SU-DHL-6 (cell line): ENCODE results near the gene SREBF1.

Experiments used
- H2AFZ ChIP-seq: fragments of 200-600 bp; sonication (generic); 2 replicates; pipeline ENCODE4 v1.6.1; 2014; ENCODE audit warnings: low read depth, mild to moderate bottlenecking, moderate library complexity, mixed read lengths, antibody characterized with exemption, low read length; ENCODE audit not compliant: severe bottlenecking
- H3F3A ChIP-seq: fragments of 200-600 bp; shearing (Covaris generic); 2 replicates; pipeline ENCODE4 v1.6.0; 2016; ENCODE audit warnings: antibody characterized with exemption, mild to moderate bottlenecking; ENCODE audit not compliant: insufficient read depth
- H3K27ac ChIP-seq: fragments of 200-600 bp; sonication (generic); 2 replicates; pipeline ENCODE4 v1.5.1; 2016; ENCODE audit warnings: low read depth, mild to moderate bottlenecking, low read length, moderate library complexity, mixed read lengths
- H3K27me3 ChIP-seq: fragments of 200-600 bp; sonication (generic), shearing (Covaris generic); 2 replicates; pipeline ENCODE4 v1.6.0; 2014; ENCODE audit warnings: mild to moderate bottlenecking, low read length
- H3K36me3 ChIP-seq: fragments of 200-600 bp; sonication (generic); 2 replicates; pipeline ENCODE4 v1.6.1; 2014; ENCODE audit warnings: mild to moderate bottlenecking, low read length, mixed read lengths
- H3K4me2 ChIP-seq: fragments of 300-600, 200-600 bp; shearing (Covaris generic), sonication (generic); 2 replicates; pipeline ENCODE4 v1.6.0; 2014; ENCODE audit warnings: low read length, low read depth, mild to moderate bottlenecking; ENCODE audit not compliant: poor library complexity, severe bottlenecking
- H3K4me3 ChIP-seq: fragments of 200-600 bp; sonication (generic); 2 replicates; pipeline ENCODE4 v1.5.1; 2014; ENCODE audit warnings: antibody characterized with exemption, low read length, mild to moderate bottlenecking, mixed read lengths; ENCODE audit not compliant: insufficient read depth, poor library complexity, severe bottlenecking
- H3K79me2 ChIP-seq: fragments of 200-600 bp; sonication (generic); 2 replicates; pipeline ENCODE4 v1.6.1; 2014; ENCODE audit warnings: mild to moderate bottlenecking, low read length, moderate library complexity; ENCODE audit not compliant: insufficient read depth
- H3K9ac ChIP-seq: fragments of 200-600 bp; sonication (generic); 2 replicates; pipeline ENCODE4 v1.7.0; 2014; ENCODE audit warnings: mild to moderate bottlenecking, low read length
- H3K9me2 ChIP-seq: fragments of 200-600 bp; sonication (generic); replicated peaks from 2 replicates; pipeline ENCODE4 v1.6.1; 2014; ENCODE audit warnings: low read length; ENCODE audit not compliant: insufficient read depth
- H3K9me3 ChIP-seq: fragments of 200-600 bp; sonication (generic); 2 replicates; pipeline ENCODE4 v1.6.1; 2014; ENCODE audit warnings: low read length, mixed read lengths; ENCODE audit not compliant: insufficient read depth
- H4K20me1 ChIP-seq: fragments of 200-600 bp; sonication (generic); 2 replicates; pipeline ENCODE4 v1.6.1; 2014; ENCODE audit warnings: low read depth, mild to moderate bottlenecking, antibody characterized with exemption, low read length, moderate library complexity, mixed read lengths
- EZH2phosphoT487 ChIP-seq: fragments of 200-600 bp; sonication (generic), shearing (Covaris generic); conservative IDR thresholded peaks from 2 replicates; pipeline ENCODE4 v1.6.1; 2018; ENCODE audit warnings: mild to moderate bottlenecking, antibody characterized with exemption, low read length, moderate library complexity, mixed read lengths
- TF ChIP-seq, protein P1 (sequence below): fragments of 200-600 bp; sonication (generic); IDR thresholded peaks from one replicate; pipeline ENCODE4 v1.5.1; 2017; ENCODE audit warnings: antibody characterized with exemption, mild to moderate bottlenecking, low read length, moderate library complexity; ENCODE audit not compliant: insufficient read depth, poor library complexity, severe bottlenecking

The SREBF1 gene

DNA sequence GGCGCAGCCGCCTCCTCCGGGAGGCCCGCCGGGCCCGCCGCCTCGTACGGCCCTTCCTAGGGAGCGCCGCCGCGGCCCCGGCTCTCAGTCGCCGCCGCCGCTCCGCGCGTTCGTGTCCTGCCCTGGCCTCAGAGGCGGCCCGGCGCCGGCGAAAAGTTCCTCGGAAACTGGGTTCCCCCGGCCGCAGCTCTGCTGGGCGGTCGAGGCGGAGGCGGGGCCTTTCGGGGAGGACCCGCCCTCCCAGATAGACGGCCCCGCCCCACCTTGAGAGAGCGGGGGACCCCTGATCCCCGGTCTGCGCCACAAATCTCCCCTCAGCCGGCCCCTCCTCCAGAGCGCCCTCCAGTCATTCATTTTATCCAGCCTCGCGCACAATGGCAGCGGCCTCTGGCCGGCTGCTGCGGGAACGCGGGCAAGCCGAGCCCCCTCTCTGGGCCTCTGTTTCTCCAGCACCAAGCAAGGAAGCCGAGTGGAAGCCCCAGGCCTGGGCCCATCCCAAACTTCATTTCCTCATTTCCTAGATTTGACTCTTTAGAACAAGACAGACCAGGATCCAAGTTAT lies at the start of gene SREBF1:
SREBF1 (minus strand) TSS at position 169 of the 562 bp plus-strand sequence. CDS start 169 bp downstream, outside the sequence.
- Histone ChIP-seq H3K9ac (peak within 1 kb of the TSS; percentile 89), H4K20me1 (no peaks in the 10 kb centered on the region), H3K9me3 (no peaks in the 10 kb centered on the region), H3K36me3 (no peaks in the 10 kb centered on the region), H3K27me3 (no peaks in the 10 kb centered on the region), H3F3A (peaks cover 23% of the 10 kb centered on the region), H3K27ac (peak within 1 kb of the TSS; percentile 69), H3K9me2 (no peaks in the 10 kb centered on the region), H3K4me3 (peak within 1 kb of the TSS; percentile 80), H2AFZ (peak within 1 kb of the TSS; percentile 39), H3K4me2 (peak within 1 kb of the TSS; percentile 76), H3K79me2 (peaks cover 29% of the 10 kb centered on the region)
- TF ChIP-seq, protein P1, sequence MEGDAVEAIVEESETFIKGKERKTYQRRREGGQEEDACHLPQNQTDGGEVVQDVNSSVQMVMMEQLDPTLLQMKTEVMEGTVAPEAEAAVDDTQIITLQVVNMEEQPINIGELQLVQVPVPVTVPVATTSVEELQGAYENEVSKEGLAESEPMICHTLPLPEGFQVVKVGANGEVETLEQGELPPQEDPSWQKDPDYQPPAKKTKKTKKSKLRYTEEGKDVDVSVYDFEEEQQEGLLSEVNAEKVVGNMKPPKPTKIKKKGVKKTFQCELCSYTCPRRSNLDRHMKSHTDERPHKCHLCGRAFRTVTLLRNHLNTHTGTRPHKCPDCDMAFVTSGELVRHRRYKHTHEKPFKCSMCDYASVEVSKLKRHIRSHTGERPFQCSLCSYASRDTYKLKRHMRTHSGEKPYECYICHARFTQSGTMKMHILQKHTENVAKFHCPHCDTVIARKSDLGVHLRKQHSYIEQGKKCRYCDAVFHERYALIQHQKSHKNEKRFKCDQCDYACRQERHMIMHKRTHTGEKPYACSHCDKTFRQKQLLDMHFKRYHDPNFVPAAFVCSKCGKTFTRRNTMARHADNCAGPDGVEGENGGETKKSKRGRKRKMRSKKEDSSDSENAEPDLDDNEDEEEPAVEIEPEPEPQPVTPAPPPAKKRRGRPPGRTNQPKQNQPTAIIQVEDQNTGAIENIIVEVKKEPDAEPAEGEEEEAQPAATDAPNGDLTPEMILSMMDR = no peak
- no peak for TF ChIP-seq EZH2phosphoT487

DNA sequence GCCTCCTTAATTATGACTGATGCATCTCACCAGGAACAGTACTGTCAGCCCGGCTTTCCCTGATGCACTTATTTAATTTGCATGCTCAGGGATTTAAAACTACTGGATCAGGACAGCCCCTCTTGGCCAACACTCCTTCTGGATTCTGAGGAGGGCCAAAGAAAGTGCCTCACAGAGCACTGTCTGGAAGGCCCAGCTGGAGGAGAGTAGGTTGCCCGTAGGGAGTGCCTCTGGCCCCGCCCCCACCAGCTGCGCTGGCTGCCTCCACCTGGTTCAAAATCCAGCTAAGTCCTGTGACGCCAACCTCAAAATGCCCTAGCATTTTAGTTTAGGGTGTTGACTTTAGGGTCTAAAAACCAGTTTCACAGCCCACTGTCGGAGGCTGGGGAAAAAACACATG lies 49.4 kb upstream of the SREBF1 start:
- TF ChIP-seq, protein P1 = no peak

DNA sequence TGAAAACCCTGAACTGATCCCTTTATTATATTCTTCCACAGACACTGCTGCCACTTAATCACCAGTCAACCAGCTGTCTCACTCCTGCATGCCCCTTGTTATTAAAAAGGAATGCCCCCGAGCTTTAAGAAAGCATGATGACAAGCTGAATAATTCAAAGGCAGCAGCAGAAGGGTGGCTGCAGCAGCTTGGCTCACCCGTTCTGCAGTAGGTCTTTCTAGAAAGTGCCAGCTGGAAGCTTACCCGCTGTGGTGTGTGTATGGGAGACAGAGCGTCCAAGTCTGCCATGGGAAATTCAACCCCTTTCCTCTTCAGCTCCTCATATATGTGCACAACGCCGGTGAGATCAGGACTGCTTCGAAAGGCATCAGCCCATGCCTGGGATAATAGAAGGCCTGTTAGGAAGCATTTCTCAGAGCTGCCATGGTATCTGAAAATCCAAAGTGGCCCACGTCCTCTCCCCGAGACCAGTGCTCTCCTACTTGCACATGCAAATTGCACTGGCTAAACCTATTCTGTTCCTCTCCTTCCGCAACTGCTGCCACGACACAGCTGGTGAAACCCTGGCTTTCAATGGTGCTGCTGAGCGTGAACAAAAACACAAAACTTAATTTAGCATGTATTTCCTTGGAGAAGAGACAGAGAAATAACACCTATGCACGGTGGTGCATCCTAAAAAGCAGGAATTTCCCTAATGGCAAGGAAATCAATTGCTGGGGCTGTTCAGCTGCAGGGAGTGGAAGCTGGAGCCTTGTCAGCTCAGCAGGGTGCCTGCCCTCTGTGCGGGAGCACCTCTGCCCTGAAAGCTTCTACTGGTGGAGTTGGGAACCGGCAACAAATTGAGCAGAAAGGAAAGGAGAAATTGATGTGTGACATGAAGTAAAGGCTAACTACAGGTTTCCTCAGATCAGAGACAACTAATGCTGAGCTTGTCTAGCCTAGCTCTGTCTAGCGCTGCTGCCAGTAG lies 47.9 kb upstream of the SREBF1 start:
- no peaks in the 10 kb centered on the region for H3K27me3 ChIP-seq
- H4K20me1 ChIP-seq = no peaks in the 10 kb centered on the region
- H3K36me3 ChIP-seq = no peaks in the 10 kb centered on the region
- H3K9ac ChIP-seq = no peak overlapping the region
- H3K27ac ChIP-seq = no peak overlapping the region
- no peak overlapping the region for H2AFZ ChIP-seq
- H3K4me2 ChIP-seq = no peak overlapping the region
- no peak for TF ChIP-seq EZH2phosphoT487
- TF ChIP-seq, protein P1 = no peak
- no peak overlapping the region for H3K4me3 ChIP-seq
- no peaks in the 10 kb centered on the region for H3K79me2 ChIP-seq
- H3K9me3 ChIP-seq = no peaks in the 10 kb centered on the region
- no peaks in the 10 kb centered on the region for H3F3A ChIP-seq
- H3K9me2 ChIP-seq = no peaks in the 10 kb centered on the region

More for the DNA sequence above, 49.4 kb upstream of the SREBF1 start:
- no peak overlapping the region for H2AFZ ChIP-seq
- no peaks in the 10 kb centered on the region for H3K36me3 ChIP-seq
- H3K9me3 ChIP-seq = no peaks in the 10 kb centered on the region
- no peak overlapping the region for H3K9ac ChIP-seq
- no peak overlapping the region for H3K27ac ChIP-seq
- H3K27me3 ChIP-seq = no peaks in the 10 kb centered on the region
- H3K9me2 ChIP-seq = no peaks in the 10 kb centered on the region
- H3K4me3 ChIP-seq = no peak overlapping the region
- no peaks in the 10 kb centered on the region for H4K20me1 ChIP-seq
- H3K79me2 ChIP-seq = no peaks in the 10 kb centered on the region
- no peaks in the 10 kb centered on the region for H3F3A ChIP-seq
- no peak overlapping the region for H3K4me2 ChIP-seq
